ENCODE measurements around the gene RAPGEF4.

GRCh38 chr2:172822585-172822984 lies 86.9 kb downstream of the RAPGEF4 start:
- no peak for TF ChIP-seq CTCF (conservative IDR thresholded peaks at IDR 0.05)
- no peak for TF ChIP-seq EZH2 (IDR thresholded peaks at IDR 0.05; ENCODE audit: low read depth)
